Mammary epithelial cell (primary cell): Measurements from ENCODE around the gene DLD.

Source experiments
- CTCF ChIP-seq, 2 donors: IDR thresholded peaks in 1 of 2; conservative IDR thresholded peaks in 1 of 2; 2 replicates each; pipeline ENCODE4 v1.5.1; 2011 to 2012; ENCODE audit warnings: inconsistent platforms in 2 of 2, low read length in 2 of 2, mild to moderate bottlenecking in 2 of 2, control low read depth in 1 of 2, low read depth in 1 of 2; ENCODE audit not compliant: insufficient read depth in 1 of 2; ENCODE audit errors: extremely low read depth in 1 of 2
- EZH2 ChIP-seq: IDR thresholded peaks from 2 replicates; pipeline ENCODE4 v1.6.1; 2012; ENCODE audit warnings: low read length, inconsistent platforms, borderline replicate concordance

DNA sequence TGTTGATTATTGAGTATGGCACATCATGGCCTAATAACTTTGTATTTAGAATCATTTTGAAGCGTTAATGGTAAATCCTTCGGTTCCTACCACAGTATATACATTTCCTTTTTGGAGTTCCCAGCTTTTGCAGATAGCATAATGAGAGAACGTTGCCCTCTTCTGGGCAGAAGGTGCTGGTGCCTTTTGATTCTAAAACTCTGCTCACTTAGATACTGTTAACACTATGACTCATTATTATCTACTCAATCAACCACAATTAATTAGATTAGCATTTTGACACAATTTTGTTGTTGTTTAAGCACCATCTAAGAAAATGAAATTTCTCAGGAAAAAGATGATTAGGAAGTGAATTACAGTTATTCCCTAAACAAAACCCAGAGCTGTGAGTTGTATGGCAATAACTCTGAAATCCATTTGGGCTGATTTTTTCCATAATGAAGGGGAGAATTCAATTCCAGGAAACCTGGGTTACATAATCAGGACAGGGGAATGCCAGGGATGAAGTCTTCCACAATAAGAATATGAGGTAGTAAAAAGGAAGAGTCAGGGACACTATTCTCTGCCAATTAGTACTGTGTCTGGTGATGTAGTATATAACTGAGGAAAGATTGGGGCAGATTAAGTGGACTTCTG is 11.5 kb upstream of the DLD start:
- TF ChIP-seq CTCF (conservative IDR thresholded peaks at IDR 0.05 in 1 of 2, IDR thresholded peaks at IDR 0.05 in 1 of 2; ENCODE audit: extremely low read depth in 1 of 2, insufficient read depth in 1 of 2, low read depth in 1 of 2, low read length in 2 of 2) (peak; percentile 82 to 90), EZH2 (no peak)
